HG03159 (cell line): Measurements from ENCODE around the gene FIGNL1.

Experiments used
- ATAC-seq: cut with Tn5 transposase; IDR thresholded peaks from one replicate; pipeline ENCODE4 v1.9.1; 2021; ENCODE audit warnings: mild to moderate bottlenecking, moderate library complexity; ENCODE audit not compliant: unreplicated experiment

Gene FIGNL1

DNA sequence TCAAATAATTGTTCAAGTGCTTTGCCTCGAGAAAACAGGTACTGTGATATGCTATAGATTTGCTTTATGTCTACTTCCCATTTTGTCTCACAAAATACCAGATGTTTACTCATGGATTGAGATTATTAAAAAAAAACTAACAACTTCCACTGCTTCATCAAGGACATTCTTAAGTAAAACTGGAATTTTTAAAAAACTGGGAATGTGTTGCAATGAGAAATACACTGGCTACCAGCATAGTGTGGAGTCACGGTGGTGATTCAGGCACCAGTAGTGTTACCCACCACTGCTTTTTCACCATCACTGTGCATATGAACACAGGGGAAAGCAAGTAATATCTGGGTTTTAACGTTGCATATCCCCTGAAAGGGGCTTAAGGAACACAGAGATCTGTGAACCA, 21.2 kb downstream of the FIGNL1 start:
- ATAC-seq: no peak

DNA sequence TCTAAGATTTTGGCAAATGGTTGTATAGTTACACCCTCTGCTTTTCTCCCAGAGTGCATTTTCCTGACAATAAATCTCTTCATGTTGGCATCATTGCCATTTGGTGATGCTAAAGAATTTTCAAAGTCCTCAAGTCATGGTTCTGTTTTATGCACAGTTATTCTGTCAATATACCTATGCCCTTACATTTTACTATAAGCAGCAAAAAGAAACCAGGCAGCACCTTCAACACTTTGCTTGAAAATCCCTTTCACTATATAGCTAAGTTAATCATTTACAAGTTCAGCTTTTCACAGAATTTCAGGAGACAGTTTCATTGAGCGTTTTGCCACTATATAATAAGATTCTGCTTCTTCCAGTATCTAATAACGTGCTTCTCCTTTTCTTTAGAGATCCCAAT, 22.6 kb downstream of the FIGNL1 start:
- ATAC-seq: no peak

DNA sequence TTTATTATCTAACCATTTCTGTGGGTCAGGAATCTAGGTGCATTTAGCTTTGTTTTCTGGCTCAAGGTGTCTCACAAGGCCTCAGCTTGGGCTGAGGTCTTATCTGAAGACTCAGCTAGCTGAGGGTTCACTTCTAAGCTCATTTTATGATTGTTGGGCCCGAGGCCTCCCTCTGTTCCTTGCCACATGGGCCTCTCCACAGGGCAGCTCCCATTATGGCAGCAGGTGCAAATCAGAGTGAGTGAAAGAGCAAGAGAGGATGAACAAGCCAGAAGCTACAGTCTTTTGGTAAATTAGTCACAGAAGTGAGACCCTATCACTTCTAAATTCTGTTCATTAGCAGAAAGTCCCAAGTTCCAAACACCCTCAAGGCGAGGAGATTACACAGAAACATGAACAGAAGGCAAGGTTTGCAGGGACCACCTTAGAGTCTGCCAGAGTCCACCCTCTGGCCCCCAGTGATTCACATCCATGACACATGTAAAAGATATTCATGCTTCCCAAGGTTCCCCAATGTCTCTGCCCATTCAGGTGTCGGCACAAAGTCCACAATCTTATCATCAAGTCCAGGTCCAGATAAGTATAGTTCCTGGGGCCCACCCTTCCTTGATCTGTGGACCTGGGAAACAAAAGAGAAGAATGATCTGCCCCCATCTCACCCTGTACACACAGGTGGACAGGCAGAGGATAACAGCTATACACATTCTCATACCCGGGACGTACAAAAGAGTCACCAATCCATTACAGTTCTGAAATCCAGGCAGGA, 23.7 kb downstream of the FIGNL1 start:
- no peak for ATAC-seq

DNA sequence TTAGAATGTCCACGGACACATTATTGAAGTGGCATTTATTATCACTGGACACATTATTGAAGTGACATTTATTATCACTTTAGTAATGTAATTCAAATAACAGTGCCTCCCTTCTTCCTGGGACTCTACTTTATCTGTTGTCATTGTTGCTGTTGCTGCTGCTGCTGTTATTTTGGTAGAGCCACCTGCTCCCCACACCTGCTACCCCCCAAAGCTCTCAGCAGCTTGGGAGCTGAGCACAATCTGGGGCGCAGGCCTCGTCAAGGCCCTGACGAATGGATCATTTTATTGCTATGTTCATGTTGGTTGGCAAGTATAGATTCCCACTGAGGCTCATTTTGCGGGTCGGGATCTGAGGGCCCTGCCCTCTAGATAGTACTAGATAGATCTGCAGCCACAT, 24.8 kb downstream of the FIGNL1 start:
- ATAC-seq: no peak

DNA sequence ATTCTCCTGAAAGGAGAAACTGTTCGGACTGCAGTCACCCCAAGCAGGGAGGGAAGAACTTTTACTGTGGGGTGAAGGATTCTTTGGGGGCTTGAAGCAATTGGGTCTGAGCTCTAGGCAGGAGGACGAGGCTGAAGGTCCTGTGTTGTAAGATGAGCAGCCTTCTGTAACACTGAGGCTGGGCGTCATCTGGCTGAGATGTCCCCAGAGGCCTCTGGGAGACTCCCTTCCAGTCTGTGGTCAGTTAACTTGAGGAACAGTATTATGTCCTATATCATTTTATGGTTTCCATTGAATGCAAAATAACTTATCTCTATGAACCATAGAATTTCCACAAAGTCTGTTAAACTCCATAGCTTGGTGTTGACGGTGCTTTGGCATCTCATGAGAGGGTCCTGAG, 26.3 kb downstream of the FIGNL1 start:
- ATAC-seq: no peak

DNA sequence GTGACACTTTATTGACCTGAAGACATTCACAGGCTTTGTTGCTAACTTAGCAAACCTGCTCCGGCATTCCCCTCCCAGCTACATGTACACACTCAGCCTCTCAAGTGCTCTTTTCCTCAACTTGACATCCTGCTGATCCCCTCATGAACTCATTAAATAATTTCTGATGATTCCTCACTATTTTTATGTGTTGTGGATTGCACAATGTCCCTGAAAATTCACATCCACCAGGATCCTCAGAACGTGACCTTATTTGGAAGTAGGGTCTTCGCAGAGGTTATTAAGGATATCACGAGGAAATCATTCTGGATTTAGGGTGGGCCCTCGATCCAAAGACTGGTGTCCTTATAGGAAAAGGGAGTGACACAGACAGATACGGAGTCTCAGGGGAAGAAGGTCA, 27.3 kb downstream of the FIGNL1 start:
- no peak for ATAC-seq

DNA sequence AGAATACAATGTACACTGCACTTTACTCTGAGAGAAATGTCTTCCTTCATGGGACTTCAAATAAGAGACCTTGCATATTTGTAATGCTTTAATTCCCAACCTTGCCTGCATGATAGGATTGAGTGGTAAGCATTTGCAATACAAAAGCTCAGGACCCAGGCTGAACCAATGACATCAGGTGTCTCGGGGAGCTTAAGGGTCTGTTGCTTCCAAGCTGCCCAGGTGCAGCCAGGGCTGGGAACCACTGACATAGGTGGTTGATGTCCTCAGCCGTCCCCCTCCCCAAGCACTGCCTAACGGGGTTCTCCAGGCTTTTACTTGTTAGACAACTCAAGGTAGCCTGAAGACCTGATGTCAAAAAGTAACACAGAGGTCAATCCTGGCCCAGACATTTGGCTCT, 29.1 kb downstream of the FIGNL1 start:
- ATAC-seq: no peak

DNA sequence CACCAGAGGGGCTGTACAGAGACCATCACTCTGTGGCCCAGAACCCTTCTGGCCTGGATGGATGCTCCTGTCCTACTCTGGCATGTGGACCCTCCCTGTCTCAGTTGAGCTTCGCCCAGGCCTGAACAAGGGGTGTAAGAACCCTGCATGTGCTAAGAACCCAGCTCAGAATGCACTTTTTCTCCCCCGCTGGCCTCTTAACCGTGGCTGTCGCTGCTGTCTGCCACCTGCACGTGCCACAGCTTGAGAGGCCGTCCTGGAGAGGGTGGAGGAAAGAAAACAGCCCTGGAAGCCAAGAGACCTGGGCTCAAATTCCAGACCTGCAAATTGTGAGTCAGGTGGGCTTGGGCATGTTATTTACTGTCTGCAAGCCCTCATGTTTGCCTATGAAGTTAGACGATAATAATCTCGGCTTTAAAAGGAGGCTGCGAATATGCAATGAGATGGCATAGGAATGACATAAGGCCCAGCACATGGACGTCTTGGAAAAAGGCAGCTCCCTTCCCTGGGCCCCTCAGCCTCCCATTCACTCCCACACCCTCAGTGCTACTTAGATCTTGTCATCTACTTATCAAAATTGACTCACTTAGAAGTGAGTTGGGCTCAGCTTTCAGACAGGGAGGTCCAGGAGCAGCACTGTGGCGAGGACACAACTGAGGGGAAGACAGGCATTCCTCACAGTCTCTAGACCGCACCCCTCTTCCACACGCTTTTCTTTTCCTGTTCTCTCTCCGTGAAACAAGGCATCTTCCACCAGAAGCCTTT, 31.4 kb downstream of the FIGNL1 start:
- ATAC-seq: no peak

DNA sequence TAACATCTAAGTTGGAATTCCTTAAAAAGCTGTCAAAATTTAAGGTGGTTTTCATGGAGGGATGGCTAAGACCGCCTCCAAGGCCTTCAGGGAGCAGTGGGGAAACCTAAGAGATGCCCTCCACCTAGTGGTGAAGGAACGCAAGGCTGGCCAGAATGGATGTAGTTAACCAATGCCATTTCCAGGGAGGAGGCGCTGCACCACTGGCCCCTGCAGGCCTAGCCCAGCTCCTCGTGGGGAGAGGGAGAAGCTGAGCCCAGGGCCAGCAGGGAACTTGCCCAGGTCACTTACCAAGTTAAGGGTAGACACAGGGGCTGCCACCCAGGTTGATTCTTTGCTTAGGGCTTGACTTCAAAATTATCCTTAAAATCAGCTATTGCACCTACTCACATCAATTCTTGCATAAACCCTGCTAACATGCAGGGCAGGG, 32.0 kb downstream of the FIGNL1 start:
- peak; percentile 78 for ATAC-seq

DNA sequence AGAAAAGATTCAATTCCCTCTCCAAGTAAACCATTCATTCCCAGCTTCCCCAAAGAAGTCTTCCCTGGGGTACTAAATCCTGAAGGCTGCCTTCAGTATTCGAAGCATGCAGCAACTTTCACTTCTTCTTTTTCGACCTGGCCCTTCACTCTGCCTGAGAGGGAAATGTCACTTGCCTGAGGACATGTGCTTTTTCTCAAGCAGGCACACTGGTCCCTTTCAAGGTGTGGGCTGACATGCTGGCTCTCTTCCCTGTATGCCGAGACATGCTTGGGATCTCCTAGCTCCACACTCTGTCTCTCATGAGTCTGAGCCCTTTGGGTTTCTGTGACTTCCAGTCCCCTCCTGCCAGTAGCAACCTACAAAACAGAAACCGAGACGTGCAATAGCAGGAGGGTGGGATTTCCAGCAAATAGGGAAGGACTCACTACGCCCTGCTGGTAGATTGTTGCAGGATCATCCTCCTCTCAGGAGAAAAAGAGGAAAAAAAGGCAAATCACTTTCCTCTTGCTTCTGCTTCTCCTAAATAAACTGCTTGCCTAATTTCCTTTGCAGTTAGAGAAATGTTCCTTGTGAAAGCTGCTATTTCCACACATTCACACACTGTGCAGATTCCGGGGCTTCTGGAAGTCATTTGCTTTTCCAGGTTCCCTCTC, 33.5 kb downstream of the FIGNL1 start:
- peak; percentile 83 for ATAC-seq

DNA sequence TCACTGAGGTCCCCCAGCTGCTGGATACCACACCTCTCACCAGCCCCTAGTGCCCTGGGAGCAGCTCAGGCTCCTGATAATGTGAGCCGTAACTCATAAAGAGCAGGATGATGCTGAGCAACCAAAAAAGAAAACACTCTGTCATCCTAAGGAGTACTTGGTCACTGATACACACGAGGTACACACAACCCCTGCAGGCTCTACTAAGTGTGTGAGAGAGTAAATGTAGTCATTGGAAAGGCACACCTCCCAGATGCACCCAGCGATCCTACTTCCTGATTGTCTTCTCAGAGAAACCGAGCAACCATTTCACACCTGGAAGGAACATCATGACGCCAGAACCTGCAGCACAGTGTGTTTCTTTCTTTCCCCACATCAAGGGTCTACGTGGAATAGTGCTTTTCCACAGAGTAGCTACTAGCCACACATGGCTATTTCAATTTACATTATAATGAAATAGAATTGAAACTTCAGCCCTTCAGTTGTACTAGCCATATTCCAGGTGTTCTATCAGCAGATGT, 34.2 kb downstream of the FIGNL1 start:
- no peak for ATAC-seq

DNA sequence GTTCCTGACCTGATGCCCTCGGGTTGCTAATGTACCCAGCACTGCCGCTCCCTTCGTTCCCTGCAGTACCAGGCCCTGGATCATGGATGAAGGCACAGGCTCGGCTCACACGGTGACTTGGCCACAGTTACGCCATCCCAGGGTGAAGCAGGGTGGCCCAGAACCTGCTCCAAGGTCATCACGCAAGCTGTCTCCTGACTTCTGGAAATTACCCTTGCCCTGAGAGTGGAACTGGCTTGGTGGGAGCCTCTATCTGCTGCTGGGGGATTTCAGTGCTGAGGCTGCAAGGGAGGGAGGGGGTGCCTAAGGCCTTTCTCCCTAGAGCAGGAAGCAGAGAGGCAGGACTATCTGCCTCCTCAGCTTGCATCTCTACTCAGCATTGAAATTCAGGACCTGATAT, 36.6 kb downstream of the FIGNL1 start:
- no peak for ATAC-seq

DNA sequence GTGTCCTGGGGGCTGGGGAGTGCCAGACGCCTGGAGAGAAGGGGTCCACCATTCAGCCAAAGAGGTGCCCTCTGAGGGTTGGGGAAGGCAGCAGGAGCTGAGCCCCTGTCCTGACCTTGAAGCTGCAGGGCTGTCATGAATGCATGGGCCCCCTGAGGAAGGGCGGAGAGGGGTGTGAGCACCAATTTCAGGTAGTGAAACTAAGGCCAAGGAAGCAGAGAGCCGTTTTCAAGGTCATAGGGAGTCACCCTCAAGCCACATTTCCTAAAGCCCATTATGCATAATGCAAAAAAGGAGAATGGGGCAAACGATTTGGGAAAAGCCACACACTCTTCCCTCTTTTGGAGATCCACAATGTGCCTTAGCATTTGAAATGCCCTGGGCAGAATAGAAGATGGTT, 37.2 kb downstream of the FIGNL1 start:
- ATAC-seq: no peak

DNA sequence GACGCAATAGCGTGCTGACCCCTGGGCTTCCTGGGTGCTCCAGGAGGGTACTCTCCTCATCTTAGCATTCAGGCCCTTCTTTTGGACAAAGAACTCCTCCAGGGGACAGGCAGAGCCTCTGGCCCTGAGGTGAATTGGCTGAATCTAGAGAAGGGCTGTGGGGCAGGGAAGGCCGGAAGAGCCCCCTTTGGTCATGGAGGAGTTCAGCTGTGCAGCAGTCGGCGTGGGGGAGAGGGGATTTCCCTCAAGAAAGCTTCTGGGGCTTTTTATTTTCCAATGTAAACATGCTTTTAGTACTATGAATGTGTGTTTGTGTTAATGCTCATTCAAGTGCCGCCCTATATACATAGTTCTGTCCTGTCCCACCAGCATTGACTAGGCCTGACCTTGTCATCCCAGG, 38.8 kb downstream of the FIGNL1 start:
- no peak for ATAC-seq

DNA sequence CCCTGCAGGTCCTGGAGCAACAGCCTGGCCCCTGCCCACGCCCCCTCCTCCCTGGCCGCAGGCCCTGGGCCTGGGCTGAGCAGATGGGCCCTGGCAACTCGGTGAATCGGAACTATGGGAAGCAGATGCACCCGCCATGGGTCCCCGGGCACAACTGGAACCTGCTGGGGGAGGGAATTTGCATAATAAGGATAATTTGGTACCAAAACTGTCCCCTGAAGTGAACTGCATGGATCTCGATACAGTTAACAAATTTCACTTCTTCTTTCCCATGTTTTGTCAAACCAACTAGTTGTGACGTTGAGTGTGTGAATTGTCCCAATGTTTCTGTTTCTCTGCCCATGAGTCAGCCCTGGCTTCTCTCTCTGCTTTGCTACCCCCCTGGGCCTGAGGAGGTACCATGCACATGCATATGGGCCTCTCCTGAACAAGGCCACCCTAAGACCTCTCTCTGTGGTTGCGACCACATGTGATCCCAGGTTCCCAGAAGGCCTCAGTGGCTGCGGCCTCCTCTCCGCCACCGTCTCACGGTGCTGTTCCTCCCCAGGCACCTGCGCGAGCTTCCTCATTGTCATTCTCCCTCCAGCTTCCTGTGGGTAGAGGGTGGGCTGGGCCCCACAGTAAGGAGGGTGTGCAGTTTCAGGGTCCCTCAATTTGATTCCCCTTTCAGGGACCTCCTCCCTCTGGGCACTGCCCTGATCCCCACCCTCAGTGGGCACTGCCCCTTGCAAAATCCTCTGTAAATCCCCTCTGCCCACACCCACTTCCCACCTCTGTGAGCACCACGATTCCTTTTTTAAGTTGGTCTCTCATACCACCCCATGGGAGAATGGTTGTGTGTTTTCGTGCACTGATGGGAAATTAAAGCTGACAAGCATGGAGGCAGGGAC, 40.0 kb downstream of the FIGNL1 start:
- peak; percentile 51 for ATAC-seq

DNA sequence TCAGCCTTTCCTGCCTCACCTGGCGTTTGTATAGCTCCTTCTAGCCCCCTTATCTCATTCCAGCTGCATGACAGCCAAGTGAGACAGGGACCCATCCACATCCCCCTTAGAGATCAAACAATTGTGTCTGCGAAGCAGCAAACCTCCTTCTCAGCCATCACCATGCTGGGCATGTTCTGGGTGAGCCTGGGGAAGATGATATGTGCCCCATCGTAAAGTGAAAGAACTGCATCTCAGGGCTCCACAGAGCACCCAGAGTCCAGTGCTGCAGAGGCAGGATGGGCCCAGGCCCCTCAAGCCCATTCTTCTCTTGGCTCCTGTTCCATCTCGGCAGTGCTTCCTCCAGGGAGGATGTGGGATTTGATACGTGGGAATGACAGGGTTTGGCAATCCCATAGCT, 43.2 kb downstream of the FIGNL1 start:
- ATAC-seq: no peak

DNA sequence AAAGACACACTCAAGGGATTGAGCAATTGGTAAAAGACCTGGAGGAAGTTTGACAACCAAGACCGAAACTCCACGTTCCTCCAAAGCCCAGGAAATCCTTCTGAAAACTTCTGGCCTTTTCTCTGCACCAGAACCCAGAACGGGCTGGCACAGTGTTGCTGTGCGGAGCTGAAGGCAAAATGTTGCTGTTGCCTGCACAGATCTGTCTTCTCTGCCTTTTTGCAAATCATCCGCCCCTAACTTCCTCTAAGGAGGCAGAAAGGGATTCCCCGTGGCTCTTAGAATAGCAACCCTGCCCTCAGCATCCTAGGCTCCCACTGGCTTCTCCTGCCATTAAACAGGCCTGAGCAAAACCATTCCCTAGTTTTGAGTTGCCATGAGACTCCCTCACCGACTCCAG, 44.9 kb downstream of the FIGNL1 start:
- no peak for ATAC-seq

DNA sequence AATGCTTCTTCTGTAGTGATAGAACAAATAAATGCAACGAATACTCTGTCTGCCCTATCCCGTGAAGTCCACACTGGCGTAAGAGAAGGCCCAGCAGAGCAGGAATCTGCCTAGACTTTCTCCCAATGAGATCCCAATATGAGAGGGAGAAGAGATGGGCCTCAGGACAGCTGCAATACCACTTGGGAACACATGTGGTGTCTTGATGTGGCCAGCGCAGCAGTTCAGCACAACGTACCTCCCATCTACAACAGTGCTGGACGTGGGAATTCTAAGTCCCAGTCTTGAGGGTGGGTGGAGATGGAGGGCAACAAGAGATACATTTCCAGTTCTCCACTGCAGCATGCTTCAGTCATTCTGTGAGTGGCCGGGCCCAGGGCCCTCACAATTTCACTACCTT, 45.8 kb downstream of the FIGNL1 start:
- no peak for ATAC-seq

DNA sequence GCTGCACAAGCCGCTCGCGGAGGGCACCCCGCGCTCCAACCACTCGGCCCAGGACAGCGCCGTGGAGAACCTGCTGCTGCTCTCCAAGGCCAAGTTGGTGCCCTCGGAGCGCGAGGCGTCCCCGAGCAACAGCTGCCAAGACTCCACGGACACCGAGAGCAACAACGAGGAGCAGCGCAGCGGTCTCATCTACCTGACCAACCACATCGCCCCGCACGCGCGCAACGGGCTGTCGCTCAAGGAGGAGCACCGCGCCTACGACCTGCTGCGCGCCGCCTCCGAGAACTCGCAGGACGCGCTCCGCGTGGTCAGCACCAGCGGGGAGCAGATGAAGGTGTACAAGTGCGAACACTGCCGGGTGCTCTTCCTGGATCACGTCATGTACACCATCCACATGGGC, 50.0 kb downstream of the FIGNL1 start:
- ATAC-seq: no peak

DNA sequence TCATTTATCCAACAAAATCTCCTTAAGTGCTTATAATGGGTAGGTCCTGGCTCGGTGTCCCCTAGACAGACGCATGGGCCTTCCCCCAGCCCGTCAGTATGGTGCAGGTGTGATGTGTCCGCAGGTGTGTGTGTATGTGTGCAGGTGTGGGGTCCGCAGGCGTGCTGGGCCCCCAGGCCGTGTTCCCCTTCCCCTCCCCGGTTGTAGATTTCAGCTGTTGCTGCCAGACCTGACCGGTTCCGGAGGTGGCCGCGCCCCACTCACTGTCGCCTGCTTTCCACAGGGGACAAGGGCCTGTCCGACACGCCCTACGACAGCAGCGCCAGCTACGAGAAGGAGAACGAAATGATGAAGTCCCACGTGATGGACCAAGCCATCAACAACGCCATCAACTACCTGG, 50.5 kb downstream of the FIGNL1 start:
- no peak for ATAC-seq

DNA sequence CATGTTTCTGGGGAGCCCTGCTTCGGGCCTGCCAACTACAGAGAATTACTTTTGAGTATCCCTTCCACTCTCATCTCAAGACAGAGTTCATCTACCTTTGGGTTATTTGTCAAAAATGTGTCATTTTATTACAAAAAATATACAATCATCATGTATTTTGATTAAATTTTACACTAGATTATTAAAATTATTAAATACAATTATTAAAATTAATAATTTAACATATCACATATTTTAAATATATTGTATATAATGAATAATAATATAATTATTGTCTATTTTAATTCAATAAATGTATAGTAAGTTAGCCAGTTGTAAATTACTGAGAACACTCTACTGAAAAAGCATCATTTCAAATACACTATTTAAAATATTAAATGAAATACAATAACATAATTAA, 50.9 kb downstream of the FIGNL1 start:
- ATAC-seq: no peak
